CD4-positive, CD25-positive, alpha-beta regulatory T cell (primary cell): ENCODE measurements around the gene RNF149. TPM values are rescaled to one million over a fixed set of nuclear protein-coding genes. Genes with fewer than 3 reads are reported as not detected.

Experiments used
- ATAC-seq, 2 donors: fragments of 150-1000 bp; cut with Tn5 transposase; one replicate each; pipeline ENCODE4 v1.10.0; 2021; ENCODE audit warnings: low read depth in 2 of 2, moderate number of reproducible peaks in 2 of 2, moderate library complexity in 1 of 2
- DNase-seq, 3 donors: peaks; one replicate each; pipeline versions ENCODE4 v3.0.0 to v3.0.0-alpha.2; 2012 to 2022; ENCODE audit warnings: mixed read lengths in 1 of 3
- H3K27ac ChIP-seq: one replicate; pipeline ENCODE4 v1.7.0; 2013; ENCODE audit warnings: mild to moderate bottlenecking, low read length; ENCODE audit not compliant: insufficient read depth, poor library complexity, severe bottlenecking
- H3K27me3 ChIP-seq: one replicate; pipeline ENCODE4 v1.7.0; 2013; ENCODE audit warnings: low read length; ENCODE audit not compliant: control insufficient read depth, insufficient read depth
- H3K36me3 ChIP-seq: one replicate; pipeline ENCODE4 v1.7.0; 2013; ENCODE audit warnings: mild to moderate bottlenecking, low read length, moderate library complexity; ENCODE audit not compliant: control insufficient read depth, insufficient read depth
- H3K4me1 ChIP-seq: 2 replicates; pipeline ENCODE4 v1.7.0; 2013; ENCODE audit warnings: mild to moderate bottlenecking, low read length; ENCODE audit not compliant: insufficient read depth, control insufficient read depth, poor library complexity, severe bottlenecking
- H3K4me3 ChIP-seq: one replicate; pipeline ENCODE4 v1.7.0; 2013; ENCODE audit warnings: low read depth, mild to moderate bottlenecking, low read length, moderate library complexity
- H3K9me3 ChIP-seq, 2 experiments: 1 replicate in 1 of 2; 2 replicates in 1 of 2; pipeline ENCODE4 v1.7.0; 2013; ENCODE audit warnings: low read length in 2 of 2, mild to moderate bottlenecking in 1 of 2, moderate library complexity in 1 of 2; ENCODE audit not compliant: control insufficient read depth in 2 of 2
- H3K27ac Mint-ChIP-seq, 3 donors: one replicate each; pipeline ENCODE4 v1.8.0; 2020 to 2022; ENCODE audit warnings: mild to moderate bottlenecking in 3 of 3, mixed read lengths in 3 of 3, moderate library complexity in 2 of 3
- H3K27me3 Mint-ChIP-seq: one replicate; pipeline ENCODE4 v1.8.0; 2022; ENCODE audit warnings: mild to moderate bottlenecking, mixed read lengths
- H3K36me3 Mint-ChIP-seq: one replicate; pipeline ENCODE4 v1.8.0; 2020; ENCODE audit warnings: mixed read lengths
- H3K4me1 Mint-ChIP-seq, 4 donors: one replicate each; pipeline ENCODE4 v1.8.0; 2020 to 2022; ENCODE audit warnings: mixed read lengths in 4 of 4, mild to moderate bottlenecking in 1 of 4
- H3K4me3 Mint-ChIP-seq, 4 donors: one replicate each; pipeline ENCODE4 v1.8.0; 2020 to 2022; ENCODE audit warnings: mild to moderate bottlenecking in 4 of 4, mixed read lengths in 4 of 4, moderate library complexity in 3 of 4
- H3K9me3 Mint-ChIP-seq, 7 donors: one replicate each; pipeline ENCODE4 v1.8.0; 2020 to 2022; ENCODE audit warnings: mixed read lengths in 7 of 7, mild to moderate bottlenecking in 3 of 7, moderate library complexity in 2 of 7
- polyA plus RNA-seq, 4 donors: library from polyadenylated mRNA; unstranded; fragments of 300-500 nt; fragmentation: Illumina TruSeq; gene quantifications; one replicate each; pipeline ENCODE4 v1.2.3, GENCODE V29; 2021
- total RNA-seq: library from RNA; stranded (reverse); gene quantifications from one replicate; pipeline ENCODE4 v1.2.3, GENCODE V29; 2022

Gene RNF149
- total and polyA plus RNA-seq, 5 donors from 2014 or later, result 84.4 to 221 (median 92.8) TPM

- no peaks in the 10 kb centered on the region for H3K27me3 Mint-ChIP-seq
These were observed 74.1 kb downstream of the RNF149 start for GRCh38 chr2:101234169-101234938.

GRCh38 chr2:101232770-101233169, 75.7 kb downstream of the RNF149 start:
- Histone ChIP-seq H3K27ac (no peak overlapping the region), H3K4me3 (no peak overlapping the region), H3K9me3 (no peaks in the 10 kb centered on the region), H3K36me3 (no peaks in the 10 kb centered on the region), H3K27me3 (no peaks in the 10 kb centered on the region), H3K4me1 (no peaks in the 10 kb centered on the region)
- H3K27me3 Mint-ChIP-seq, result no peaks in the 10 kb centered on the region
- H3K27ac Mint-ChIP-seq, result no peak overlapping the region
- ATAC-seq (no peak), DNase-seq (no peak)
- H3K36me3 Mint-ChIP-seq, result peaks cover 10% of the 10 kb centered on the region
- H3K9me3 Mint-ChIP-seq, result peaks cover 0 to 2% (median 0%) of the 10 kb centered on the region in 7 donors
- no peak overlapping the region for H3K4me3 Mint-ChIP-seq
- no peaks in the 10 kb centered on the region for H3K4me1 Mint-ChIP-seq

More at GRCh38 chr2:101234169-101234938, 74.1 kb downstream of the RNF149 start:
- H3K27ac ChIP-seq, result no peak overlapping the region
- Mint-ChIP-seq H3K9me3 (no peaks in the 10 kb centered on the region), H3K36me3 (peaks cover 13% of the 10 kb centered on the region), H3K4me1 (no peaks in the 10 kb centered on the region), H3K27ac (no peak overlapping the region), H3K4me3 (no peak overlapping the region)
- H3K4me1 ChIP-seq, result no peaks in the 10 kb centered on the region
- no peaks in the 10 kb centered on the region for H3K27me3 ChIP-seq
- DNase-seq, result no peak
- H3K36me3 ChIP-seq, result no peaks in the 10 kb centered on the region
- H3K9me3 ChIP-seq, result no peaks in the 10 kb centered on the region
- ATAC-seq, result no peak
- no peak overlapping the region for H3K4me3 ChIP-seq

- no peaks in the 10 kb centered on the region for H3K36me3 ChIP-seq
- ATAC-seq, result no peak
- Mint-ChIP-seq H3K27ac (no peak overlapping the region), H3K9me3 (peaks cover 0 to 2% (median 0%) of the 10 kb centered on the region in 7 donors), H3K4me3 (no peak overlapping the region), H3K36me3 (peaks cover 11% of the 10 kb centered on the region), H3K27me3 (no peaks in the 10 kb centered on the region), H3K4me1 (no peaks in the 10 kb centered on the region)
- H3K9me3 ChIP-seq, result no peaks in the 10 kb centered on the region
- no peak overlapping the region for H3K27ac ChIP-seq
- no peak overlapping the region for H3K4me3 ChIP-seq
- H3K4me1 ChIP-seq, result no peaks in the 10 kb centered on the region
- no peak for DNase-seq
- H3K27me3 ChIP-seq, result no peaks in the 10 kb centered on the region
These were observed 76.4 kb downstream of the RNF149 start for GRCh38 chr2:101231937-101232730.

GRCh38 chr2:101231240-101231639, 77.3 kb downstream of the RNF149 start:
- DNase-seq, result no peak
- Mint-ChIP-seq H3K4me1 (no peaks in the 10 kb centered on the region), H3K4me3 (no peak overlapping the region), H3K36me3 (peaks cover 14% of the 10 kb centered on the region), H3K27me3 (no peaks in the 10 kb centered on the region), H3K27ac (no peak overlapping the region), H3K9me3 (peaks cover 0 to 2% (median 0%) of the 10 kb centered on the region in 7 donors)
- no peak overlapping the region for H3K4me3 ChIP-seq
- no peaks in the 10 kb centered on the region for H3K4me1 ChIP-seq
- H3K27me3 ChIP-seq, result no peaks in the 10 kb centered on the region
- ATAC-seq, result no peak
- no peak overlapping the region for H3K27ac ChIP-seq
- H3K36me3 ChIP-seq, result no peaks in the 10 kb centered on the region
- H3K9me3 ChIP-seq, result no peaks in the 10 kb centered on the region

- Histone ChIP-seq H3K4me1 (no peaks in the 10 kb centered on the region), H3K9me3 (no peaks in the 10 kb centered on the region), H3K27me3 (no peaks in the 10 kb centered on the region), H3K36me3 (no peaks in the 10 kb centered on the region), H3K4me3 (no peak overlapping the region), H3K27ac (no peak overlapping the region)
- no peak overlapping the region for H3K4me3 Mint-ChIP-seq
- no peak overlapping the region for H3K27ac Mint-ChIP-seq
- H3K9me3 Mint-ChIP-seq, result peaks cover 0 to 2% (median 0%) of the 10 kb centered on the region in 7 donors
- ATAC-seq, result no peak
- peaks cover 14% of the 10 kb centered on the region for H3K36me3 Mint-ChIP-seq
- no peaks in the 10 kb centered on the region for H3K27me3 Mint-ChIP-seq
- no peak for DNase-seq
- H3K4me1 Mint-ChIP-seq, result no peaks in the 10 kb centered on the region
These were observed 77.9 kb downstream of the RNF149 start for GRCh38 chr2:101230541-101231001.

Other genes with a start within 250 kb of the RNF149 start
- gene TBC1D8, start 157.3 kb downstream of the RNF149 start, total RNA-seq, result 1.0 TPM
- 1 to 10 TPM in 1 of 4 donors, under 1 TPM in 3; 0.48 to 1.1 (median 0.73) TPM for gene TBC1D8, start 157.3 kb downstream of the RNF149 start, polyA plus RNA-seq
- gene CNOT11, start 55.8 kb downstream of the RNF149 start, total RNA-seq, result 63.8 TPM
- gene CNOT11, start 55.8 kb downstream of the RNF149 start, polyA plus RNA-seq, result 10 to 100 TPM; 68.6 to 76.2 (median 69.4) TPM
- 2.2 TPM for gene CREG2, start 78.8 kb upstream of the RNF149 start, total RNA-seq
- 1 to 10 TPM; 2.1 to 5.2 (median 3.8) TPM for gene CREG2, start 78.8 kb upstream of the RNF149 start, polyA plus RNA-seq
- gene RFX8, start 166.4 kb upstream of the RNF149 start, total RNA-seq, result 5.5 TPM
- gene RFX8, start 166.4 kb upstream of the RNF149 start, polyA plus RNA-seq, result under 1 TPM in 2 of 4 donors, not detected in 2; 0.16 to 0.50 TPM